SH-SY5Y (cell line): Measurements from ENCODE around the gene ZNHIT1.

ENCODE experiments used
- GATA2 ChIP-seq: IDR thresholded peaks from 2 replicates; pipeline ENCODE4 v1.6.1; 2011; ENCODE audit warnings: mild to moderate bottlenecking, low read depth, low read length
- GATA3 ChIP-seq: IDR thresholded peaks from 2 replicates; pipeline ENCODE4 v1.6.1; 2011; ENCODE audit warnings: low read depth, mild to moderate bottlenecking, low read length, moderate library complexity

DNA sequence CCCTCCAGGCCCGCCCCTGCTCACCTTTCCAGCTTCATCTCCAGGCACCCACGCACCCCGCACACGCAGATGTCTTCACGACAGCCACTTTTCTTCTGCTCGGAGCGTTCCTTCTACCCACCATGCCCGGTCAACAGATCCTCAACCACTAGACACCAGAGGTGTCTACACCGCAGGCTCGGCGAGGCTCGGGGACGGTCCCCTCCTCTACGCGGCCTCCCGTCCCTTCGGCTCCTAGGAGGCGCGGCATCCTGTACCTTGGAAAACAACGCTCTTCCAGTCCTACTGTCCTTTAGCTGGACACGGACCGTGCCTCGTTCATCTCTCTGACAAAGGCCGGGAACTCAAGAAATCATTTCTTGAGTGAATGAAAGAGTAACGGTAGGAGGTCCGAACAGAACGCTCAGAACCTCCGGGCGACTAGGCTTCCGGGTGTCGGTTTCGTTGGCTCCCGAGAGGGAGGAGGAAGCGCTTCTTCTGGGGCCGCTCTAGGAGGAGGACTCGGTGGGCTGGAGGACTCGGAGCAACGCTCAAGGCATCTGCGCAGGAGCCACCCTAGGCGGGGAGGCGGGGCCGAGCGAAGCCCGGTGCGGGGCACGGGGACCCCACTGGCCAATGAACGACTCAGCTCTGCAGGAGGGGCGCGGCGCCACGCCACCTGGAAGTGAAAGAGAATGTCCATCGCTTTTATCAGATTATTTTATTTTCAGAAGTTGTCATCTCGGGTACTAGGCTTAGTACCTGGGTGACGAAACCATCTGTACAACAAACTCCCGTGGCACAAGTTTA is 34.1 kb downstream of the ZNHIT1 start:
- TF ChIP-seq GATA2 (no peak), GATA3 (no peak)
